ENCODE results near the gene CPLX4. TPM values are rescaled to one million over a fixed set of nuclear protein-coding genes. Genes with fewer than 3 reads are reported as not detected.

The CPLX4 gene
- total RNA-seq, 1 experiment from 2014 or later = not detected

- H3K27ac Mint-ChIP-seq = no peak overlapping the region
- ATAC-seq (no peak), DNase-seq (ENCODE audit: low spot score) (no peak)
- H3K36me3 Mint-ChIP-seq = no peaks in the 10 kb centered on the region
- H3K4me3 Mint-ChIP-seq = no peak overlapping the region
- H3K9me3 Mint-ChIP-seq = no peaks in the 10 kb centered on the region
- TF ChIP-seq ESRRA (CRISPR knock-in tag; IDR thresholded peaks at IDR 0.05; ENCODE audit: borderline replicate concordance) (no peak), FOXJ3 (CRISPR knock-in tag; IDR thresholded peaks at IDR 0.05; ENCODE audit: borderline replicate concordance) (no peak), ZNF232 (CRISPR knock-in tag; IDR thresholded peaks at IDR 0.05) (no peak), FOXK1 (CRISPR knock-in tag; IDR thresholded peaks at IDR 0.05) (no peak)
- TF ChIP-seq, protein P1, sequence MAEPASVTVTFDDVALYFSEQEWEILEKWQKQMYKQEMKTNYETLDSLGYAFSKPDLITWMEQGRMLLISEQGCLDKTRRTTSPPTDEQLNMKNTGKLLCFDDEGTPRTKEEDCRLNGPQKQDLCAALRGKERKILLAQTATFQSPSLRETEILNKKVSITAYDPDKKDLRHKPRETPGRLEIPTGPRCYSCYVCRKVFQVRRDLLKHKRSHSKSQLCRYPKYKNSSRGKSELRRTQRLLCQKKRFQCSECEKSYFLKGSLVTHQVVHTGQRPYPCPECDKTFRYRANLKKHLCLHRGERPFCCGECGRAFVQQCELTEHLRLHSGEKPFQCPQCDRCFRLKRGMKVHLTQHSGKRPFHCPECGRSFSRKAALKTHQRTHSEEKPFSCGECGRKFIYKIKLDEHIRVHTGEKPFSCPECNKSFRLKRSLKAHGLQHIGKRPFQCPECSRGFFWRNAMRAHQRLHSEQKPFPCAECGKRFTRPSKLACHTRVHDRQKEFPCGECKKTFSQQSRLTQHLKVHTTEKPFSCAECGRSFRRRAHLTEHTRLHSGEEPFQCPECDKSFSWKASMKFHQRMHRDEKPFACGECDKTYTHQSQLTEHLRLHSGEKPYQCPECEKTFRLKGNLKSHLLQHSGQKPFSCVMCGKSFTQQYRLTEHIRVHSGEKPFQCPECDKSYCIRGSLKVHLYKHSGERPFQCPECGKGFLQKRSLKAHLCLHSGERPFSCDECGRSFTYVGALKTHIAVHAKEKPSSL (CRISPR knock-in tag; conservative IDR thresholded peaks at IDR 0.05) = no peak
- H3K27me3 Mint-ChIP-seq (ENCODE audit: low read depth) = peaks cover 60% of the 10 kb centered on the region
- ChIA-PET POLR2A (no interaction called here), CTCF (interaction anchor here (1.4 kb wide), 1 partner anchor 96 kb away, joined by 5 read pairs; no protein-coding TSS in a partner anchor)
- H3K4me1 Mint-ChIP-seq = no peaks in the 10 kb centered on the region
These were observed 11.8 kb downstream of the CPLX4 start for GRCh38 chr18:59306640-59307039.

- DNase-seq (ENCODE audit: low spot score) (no peak), ATAC-seq (no peak)
- Mint-ChIP-seq H3K9me3 (no peaks in the 10 kb centered on the region), H3K4me3 (no peak overlapping the region), H3K4me1 (no peaks in the 10 kb centered on the region), H3K27ac (no peak overlapping the region), H3K36me3 (no peaks in the 10 kb centered on the region), H3K27me3 (ENCODE audit: low read depth) (peaks cover 49% of the 10 kb centered on the region)
- CTCF ChIA-PET = interaction anchor here (1.4 kb wide), 1 partner anchor 97 kb away, joined by 5 read pairs; no protein-coding TSS in a partner anchor
- POLR2A ChIA-PET = no interaction called here
- TF ChIP-seq TEAD1 (CRISPR knock-in tag; IDR thresholded peaks at IDR 0.05) (no peak), PRRX2 (CRISPR knock-in tag; IDR thresholded peaks at IDR 0.05) (no peak), ZNF396 (CRISPR knock-in tag; IDR thresholded peaks at IDR 0.05; ENCODE audit: borderline replicate concordance) (no peak), GTF2I (CRISPR knock-in tag; conservative IDR thresholded peaks at IDR 0.05) (no peak), ZNF138 (CRISPR knock-in tag; conservative IDR thresholded peaks at IDR 0.05) (no peak), ZNF671 (CRISPR knock-in tag; IDR thresholded peaks at IDR 0.05) (no peak), PREB (CRISPR knock-in tag; IDR thresholded peaks at IDR 0.05; ENCODE audit: borderline replicate concordance) (no peak), MYBL2 (CRISPR knock-in tag; IDR thresholded peaks at IDR 0.05) (no peak), ZNF512 (CRISPR knock-in tag; IDR thresholded peaks at IDR 0.05; ENCODE audit: borderline replicate concordance) (no peak), OVOL2 (CRISPR knock-in tag; IDR thresholded peaks at IDR 0.05; ENCODE audit: borderline replicate concordance) (no peak), TP53 (CRISPR knock-in tag; IDR thresholded peaks at IDR 0.05) (no peak), CREB1 (CRISPR knock-in tag; IDR thresholded peaks at IDR 0.05) (no peak)
- TF ChIP-seq, protein P2, sequence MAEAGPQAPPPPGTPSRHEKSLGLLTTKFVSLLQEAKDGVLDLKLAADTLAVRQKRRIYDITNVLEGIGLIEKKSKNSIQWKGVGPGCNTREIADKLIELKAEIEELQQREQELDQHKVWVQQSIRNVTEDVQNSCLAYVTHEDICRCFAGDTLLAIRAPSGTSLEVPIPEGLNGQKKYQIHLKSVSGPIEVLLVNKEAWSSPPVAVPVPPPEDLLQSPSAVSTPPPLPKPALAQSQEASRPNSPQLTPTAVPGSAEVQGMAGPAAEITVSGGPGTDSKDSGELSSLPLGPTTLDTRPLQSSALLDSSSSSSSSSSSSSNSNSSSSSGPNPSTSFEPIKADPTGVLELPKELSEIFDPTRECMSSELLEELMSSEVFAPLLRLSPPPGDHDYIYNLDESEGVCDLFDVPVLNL (CRISPR knock-in tag; IDR thresholded peaks at IDR 0.05; ENCODE audit: borderline replicate concordance, low read depth) = no peak
- TF ChIP-seq, protein P3, sequence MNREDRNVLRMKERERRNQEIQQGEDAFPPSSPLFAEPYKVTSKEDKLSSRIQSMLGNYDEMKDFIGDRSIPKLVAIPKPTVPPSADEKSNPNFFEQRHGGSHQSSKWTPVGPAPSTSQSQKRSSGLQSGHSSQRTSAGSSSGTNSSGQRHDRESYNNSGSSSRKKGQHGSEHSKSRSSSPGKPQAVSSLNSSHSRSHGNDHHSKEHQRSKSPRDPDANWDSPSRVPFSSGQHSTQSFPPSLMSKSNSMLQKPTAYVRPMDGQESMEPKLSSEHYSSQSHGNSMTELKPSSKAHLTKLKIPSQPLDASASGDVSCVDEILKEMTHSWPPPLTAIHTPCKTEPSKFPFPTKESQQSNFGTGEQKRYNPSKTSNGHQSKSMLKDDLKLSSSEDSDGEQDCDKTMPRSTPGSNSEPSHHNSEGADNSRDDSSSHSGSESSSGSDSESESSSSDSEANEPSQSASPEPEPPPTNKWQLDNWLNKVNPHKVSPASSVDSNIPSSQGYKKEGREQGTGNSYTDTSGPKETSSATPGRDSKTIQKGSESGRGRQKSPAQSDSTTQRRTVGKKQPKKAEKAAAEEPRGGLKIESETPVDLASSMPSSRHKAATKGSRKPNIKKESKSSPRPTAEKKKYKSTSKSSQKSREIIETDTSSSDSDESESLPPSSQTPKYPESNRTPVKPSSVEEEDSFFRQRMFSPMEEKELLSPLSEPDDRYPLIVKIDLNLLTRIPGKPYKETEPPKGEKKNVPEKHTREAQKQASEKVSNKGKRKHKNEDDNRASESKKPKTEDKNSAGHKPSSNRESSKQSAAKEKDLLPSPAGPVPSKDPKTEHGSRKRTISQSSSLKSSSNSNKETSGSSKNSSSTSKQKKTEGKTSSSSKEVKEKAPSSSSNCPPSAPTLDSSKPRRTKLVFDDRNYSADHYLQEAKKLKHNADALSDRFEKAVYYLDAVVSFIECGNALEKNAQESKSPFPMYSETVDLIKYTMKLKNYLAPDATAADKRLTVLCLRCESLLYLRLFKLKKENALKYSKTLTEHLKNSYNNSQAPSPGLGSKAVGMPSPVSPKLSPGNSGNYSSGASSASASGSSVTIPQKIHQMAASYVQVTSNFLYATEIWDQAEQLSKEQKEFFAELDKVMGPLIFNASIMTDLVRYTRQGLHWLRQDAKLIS (CRISPR knock-in tag; IDR thresholded peaks at IDR 0.05; ENCODE audit: borderline replicate concordance) = no peak
- TF ChIP-seq, protein P4, sequence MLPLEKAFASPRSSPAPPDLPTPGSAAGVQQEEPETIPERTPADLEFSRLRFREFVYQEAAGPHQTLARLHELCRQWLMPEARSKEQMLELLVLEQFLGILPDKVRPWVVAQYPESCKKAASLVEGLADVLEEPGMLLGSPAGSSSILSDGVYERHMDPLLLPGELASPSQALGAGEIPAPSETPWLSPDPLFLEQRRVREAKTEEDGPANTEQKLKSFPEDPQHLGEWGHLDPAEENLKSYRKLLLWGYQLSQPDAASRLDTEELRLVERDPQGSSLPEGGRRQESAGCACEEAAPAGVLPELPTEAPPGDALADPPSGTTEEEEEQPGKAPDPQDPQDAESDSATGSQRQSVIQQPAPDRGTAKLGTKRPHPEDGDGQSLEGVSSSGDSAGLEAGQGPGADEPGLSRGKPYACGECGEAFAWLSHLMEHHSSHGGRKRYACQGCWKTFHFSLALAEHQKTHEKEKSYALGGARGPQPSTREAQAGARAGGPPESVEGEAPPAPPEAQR (CRISPR knock-in tag; IDR thresholded peaks at IDR 0.05) = no peak
These were observed 13.2 kb downstream of the CPLX4 start for GRCh38 chr18:59305295-59305694.
